Measurements from ENCODE around the gene ADARB2. TPM values are rescaled to one million over a fixed set of nuclear protein-coding genes. Genes with fewer than 3 reads are reported as not detected.

Gene ADARB2
- total and polyA plus RNA-seq, 10 of the 15 experiments (the other 5 are each of a cell fraction or from before 2014, with no cell fraction given): 0.02 to 4.1 (median 0.76) TPM

DNA sequence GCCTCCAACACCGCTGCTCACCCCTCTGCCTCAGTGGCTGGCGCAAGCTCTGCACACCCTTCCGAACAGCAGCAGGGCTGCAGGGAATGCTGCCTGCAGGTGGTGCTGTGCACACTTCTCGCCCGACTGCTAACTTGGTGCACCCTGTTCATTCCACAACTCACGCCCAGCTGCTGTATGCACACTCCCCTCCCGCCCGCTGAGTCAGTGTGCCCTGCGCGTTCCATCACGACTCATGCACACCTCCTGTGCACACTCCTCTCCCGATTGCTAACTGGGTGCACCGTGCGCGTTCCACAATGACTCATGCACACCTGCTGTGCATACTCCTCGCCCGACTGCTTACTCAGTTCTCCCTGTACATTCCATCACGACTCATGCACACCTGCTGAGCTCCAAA lies 21.5 kb downstream of the ADARB2 start (continued):
- TF ChIP-seq REST (IDR thresholded peaks at IDR 0.05; ENCODE audit: low read depth, low read length) (no peak), CBFB (IDR thresholded peaks at IDR 0.05; ENCODE audit: low read depth) (no peak), HDGF (IDR thresholded peaks at IDR 0.05) (peak; percentile 78; the same call in 1 of the 2 replicates), ASH2L (IDR thresholded peaks at IDR 0.05; ENCODE audit: borderline replicate concordance, low read depth) (no peak), SREBF2 (IDR thresholded peaks at IDR 0.05; ENCODE audit: low read length) (no peak), SMC3 (IDR thresholded peaks at IDR 0.05; ENCODE audit: borderline replicate concordance, low read length) (peak; percentile 42; the same call in 1 of the 2 replicates), KLF5 (IDR thresholded peaks at IDR 0.05; ENCODE audit: partially characterized antibody) (no peak), CHD1 (IDR thresholded peaks at IDR 0.05; ENCODE audit: low read depth, low read length) (no peak), MXI1 (IDR thresholded peaks at IDR 0.05; ENCODE audit: low read depth, low read length) (no peak), RAD51 (IDR thresholded peaks at IDR 0.05) (no peak), TCF3 (IDR thresholded peaks at IDR 0.05; ENCODE audit: borderline replicate concordance, insufficient read depth, low read depth, low read length) (peak; percentile 72; the same call in 1 of the 2 replicates), BHLHE40 (IDR thresholded peaks at IDR 0.05; ENCODE audit: borderline replicate concordance in 1 of 2, low read depth in 2 of 2, low read length in 1 of 2) (peak in 1 of 2 experiments; percentile 27; a peak in 1 of 4 replicates), BCL3 (IDR thresholded peaks at IDR 0.05; ENCODE audit: borderline replicate concordance, insufficient read depth, low read depth, low read length, poor library complexity, severe bottlenecking) (peak; percentile 76), POLR2AphosphoS5 (IDR thresholded peaks at IDR 0.05; ENCODE audit: low read length) (no peak), ZSCAN29 (IDR thresholded peaks at IDR 0.05) (no peak), MYB (IDR thresholded peaks at IDR 0.05; ENCODE audit: borderline replicate concordance, low read depth, low read length) (no peak), ZNF622 (IDR thresholded peaks at IDR 0.05) (no peak), FOS (IDR thresholded peaks at IDR 0.05; ENCODE audit: borderline replicate concordance, extremely low read depth, insufficient read length) (no peak), SUPT20H (IDR thresholded peaks at IDR 0.05; ENCODE audit: borderline replicate concordance, control insufficient read depth, low read depth, low read length) (no peak), SMARCA5 (IDR thresholded peaks at IDR 0.05) (no peak), NR2C1 (IDR thresholded peaks at IDR 0.05) (no peak)
- TF ChIP-seq, protein P1, sequence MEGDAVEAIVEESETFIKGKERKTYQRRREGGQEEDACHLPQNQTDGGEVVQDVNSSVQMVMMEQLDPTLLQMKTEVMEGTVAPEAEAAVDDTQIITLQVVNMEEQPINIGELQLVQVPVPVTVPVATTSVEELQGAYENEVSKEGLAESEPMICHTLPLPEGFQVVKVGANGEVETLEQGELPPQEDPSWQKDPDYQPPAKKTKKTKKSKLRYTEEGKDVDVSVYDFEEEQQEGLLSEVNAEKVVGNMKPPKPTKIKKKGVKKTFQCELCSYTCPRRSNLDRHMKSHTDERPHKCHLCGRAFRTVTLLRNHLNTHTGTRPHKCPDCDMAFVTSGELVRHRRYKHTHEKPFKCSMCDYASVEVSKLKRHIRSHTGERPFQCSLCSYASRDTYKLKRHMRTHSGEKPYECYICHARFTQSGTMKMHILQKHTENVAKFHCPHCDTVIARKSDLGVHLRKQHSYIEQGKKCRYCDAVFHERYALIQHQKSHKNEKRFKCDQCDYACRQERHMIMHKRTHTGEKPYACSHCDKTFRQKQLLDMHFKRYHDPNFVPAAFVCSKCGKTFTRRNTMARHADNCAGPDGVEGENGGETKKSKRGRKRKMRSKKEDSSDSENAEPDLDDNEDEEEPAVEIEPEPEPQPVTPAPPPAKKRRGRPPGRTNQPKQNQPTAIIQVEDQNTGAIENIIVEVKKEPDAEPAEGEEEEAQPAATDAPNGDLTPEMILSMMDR (IDR thresholded peaks at IDR 0.05 in 2 of 3, conservative IDR thresholded peaks at IDR 0.05 in 1 of 3; ENCODE audit: control insufficient read depth in 2 of 3, extremely low read depth in 1 of 3, insufficient read depth in 1 of 3, low read depth in 3 of 3, low read length in 3 of 3): peak; percentile 76 to 89 (median 78)
- TF ChIP-seq, protein P2, sequence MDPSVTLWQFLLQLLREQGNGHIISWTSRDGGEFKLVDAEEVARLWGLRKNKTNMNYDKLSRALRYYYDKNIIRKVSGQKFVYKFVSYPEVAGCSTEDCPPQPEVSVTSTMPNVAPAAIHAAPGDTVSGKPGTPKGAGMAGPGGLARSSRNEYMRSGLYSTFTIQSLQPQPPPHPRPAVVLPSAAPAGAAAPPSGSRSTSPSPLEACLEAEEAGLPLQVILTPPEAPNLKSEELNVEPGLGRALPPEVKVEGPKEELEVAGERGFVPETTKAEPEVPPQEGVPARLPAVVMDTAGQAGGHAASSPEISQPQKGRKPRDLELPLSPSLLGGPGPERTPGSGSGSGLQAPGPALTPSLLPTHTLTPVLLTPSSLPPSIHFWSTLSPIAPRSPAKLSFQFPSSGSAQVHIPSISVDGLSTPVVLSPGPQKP (IDR thresholded peaks at IDR 0.05; ENCODE audit: low read depth, low read length): no peak

All from GM12878 (cell line).